Activated CD4-positive, alpha-beta T cell treated with anti-CD3 and anti-CD28 coated beads, Interleukin-2, amount 10 ng/mL, durations not matched to agents 7 days and 5 days (primary cell): ENCODE measurements around the gene OBSCN. TPM values are rescaled to one million over a fixed set of nuclear protein-coding genes. Genes with fewer than 3 reads are reported as not detected.

Source experiments
- CTCF ChIA-PET: fragments of 350-600 bp; sonication (Branson Sonifier 250); formaldehyde crosslinking; loops from one replicate; lab custom pipeline; 2021; ENCODE audit warnings: antibody characterized with exemption; lab: Charles Lee
- POLR2A ChIA-PET: fragments of 350-600 bp; sonication (Branson Sonifier 250); formaldehyde crosslinking; loops from one replicate; lab custom pipeline; 2021; ENCODE audit warnings: antibody characterized with exemption; lab: Charles Lee
- DNase-seq: peaks from one replicate; pipeline ENCODE4 v3.0.0-alpha.2; 2020
- H3K27ac Mint-ChIP-seq: one replicate; pipeline ENCODE4 v1.8.0; 2021; ENCODE audit warnings: mild to moderate bottlenecking, moderate library complexity, mixed read lengths
- H3K27me3 Mint-ChIP-seq: one replicate; pipeline ENCODE4 v1.8.0; 2021; ENCODE audit warnings: mixed read lengths
- H3K36me3 Mint-ChIP-seq: one replicate; pipeline ENCODE4 v1.8.0; 2021; ENCODE audit warnings: low read depth, mixed read lengths
- H3K4me1 Mint-ChIP-seq: one replicate; pipeline ENCODE4 v1.8.0; 2021; ENCODE audit warnings: mixed read lengths
- H3K4me3 Mint-ChIP-seq: one replicate; pipeline ENCODE4 v1.8.0; 2021; ENCODE audit warnings: mild to moderate bottlenecking, moderate library complexity, mixed read lengths
- H3K9me3 Mint-ChIP-seq: one replicate; pipeline ENCODE4 v1.8.0; 2021; ENCODE audit warnings: mixed read lengths
- total RNA-seq, 2 experiments: library from RNA; stranded (reverse); gene quantifications; one replicate each; pipeline ENCODE4 v1.2.3, GENCODE V29; 2021

The OBSCN gene
- total RNA-seq, 2 experiments from 2014 or later: 13.8 to 21.8 TPM

GRCh38 chr1:228174482-228175315, 33.1 kb upstream of the OBSCN start:
- ChIA-PET CTCF (no interaction called here), POLR2A (no interaction called here)
- no peaks in the 10 kb centered on the region for H3K27me3 Mint-ChIP-seq
- H3K4me3 Mint-ChIP-seq: no peak overlapping the region
- H3K27ac Mint-ChIP-seq: no peak overlapping the region
- H3K36me3 Mint-ChIP-seq: peaks cover 1% of the 10 kb centered on the region
- peaks cover 2% of the 10 kb centered on the region for H3K4me1 Mint-ChIP-seq
- no peaks in the 10 kb centered on the region for H3K9me3 Mint-ChIP-seq
- peak; percentile 52 for DNase-seq

GRCh38 chr1:228175316-228176023, 32.4 kb upstream of the OBSCN start:
- no peak overlapping the region for H3K4me3 Mint-ChIP-seq
- no peaks in the 10 kb centered on the region for H3K27me3 Mint-ChIP-seq
- no peak for DNase-seq
- H3K9me3 Mint-ChIP-seq: no peaks in the 10 kb centered on the region
- peaks cover 2% of the 10 kb centered on the region for H3K4me1 Mint-ChIP-seq
- H3K27ac Mint-ChIP-seq: no peak overlapping the region
- H3K36me3 Mint-ChIP-seq: peaks cover 1% of the 10 kb centered on the region
- POLR2A ChIA-PET: no interaction called here
- CTCF ChIA-PET: interaction anchor here (3.3 kb wide), 1 partner anchor 9 kb away, joined by 18 read pairs; the partner anchor contains the start of gene IBA57

DNA sequence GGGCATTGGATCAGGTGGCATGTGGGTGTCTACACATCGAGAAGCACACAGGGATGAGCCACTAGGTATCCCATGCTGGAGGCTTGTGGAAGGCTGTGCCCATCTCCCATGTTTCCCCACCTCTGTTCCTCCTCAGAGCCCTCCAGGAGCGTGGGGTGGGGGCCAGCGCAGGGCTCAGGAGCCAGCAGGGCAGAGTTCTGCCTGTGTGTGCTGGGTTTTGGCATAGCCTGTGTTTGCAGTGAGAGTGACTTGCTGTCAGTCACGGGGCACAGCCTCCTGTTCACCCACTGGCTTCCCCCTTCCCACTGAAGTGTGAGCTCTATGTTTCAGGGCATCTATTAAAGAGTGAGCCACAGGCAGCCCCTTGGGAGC, 31.8 kb upstream of the OBSCN start:
- DNase-seq: no peak
- Mint-ChIP-seq H3K4me1 (peaks cover 2% of the 10 kb centered on the region), H3K27ac (no peak overlapping the region), H3K36me3 (peaks cover 1% of the 10 kb centered on the region), H3K4me3 (no peak overlapping the region), H3K9me3 (no peaks in the 10 kb centered on the region), H3K27me3 (no peaks in the 10 kb centered on the region)
- ChIA-PET POLR2A (no interaction called here), CTCF (interaction anchor here (0.7 to 3.3 kb wide), 4 partner anchors 10 to 46 kb away, joined by 3 to 18 read pairs (median 4); partner anchors contain the start of gene IBA57)

- no peak for DNase-seq
- Mint-ChIP-seq H3K27me3 (no peaks in the 10 kb centered on the region), H3K4me1 (peaks cover 2% of the 10 kb centered on the region), H3K27ac (no peak overlapping the region), H3K9me3 (no peaks in the 10 kb centered on the region), H3K36me3 (peaks cover 1% of the 10 kb centered on the region), H3K4me3 (no peak overlapping the region)
- ChIA-PET POLR2A (no interaction called here), CTCF (interaction anchor here (0.7 to 3.3 kb wide), 4 partner anchors 10 to 46 kb away, joined by 3 to 18 read pairs (median 4); partner anchors contain the start of gene IBA57)
Observed at GRCh38 chr1:228176461-228177182, 31.2 kb upstream of the OBSCN start.

DNA sequence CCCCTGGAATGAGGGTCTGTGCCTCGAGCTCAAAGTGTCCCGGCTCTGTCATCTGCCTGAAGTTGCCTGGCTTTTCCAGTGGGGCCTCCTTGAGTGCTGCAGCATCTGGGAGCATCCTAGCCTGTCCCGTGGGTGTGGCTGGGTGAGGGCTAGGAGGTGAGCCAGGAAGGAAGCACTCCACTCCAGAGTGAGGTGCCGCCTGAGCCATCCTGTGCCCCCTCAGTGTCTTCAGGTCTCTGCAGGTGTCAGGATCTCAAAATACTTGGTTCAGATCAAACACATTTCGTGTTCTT, 30.7 kb upstream of the OBSCN start:
- Mint-ChIP-seq H3K27ac (no peak overlapping the region), H3K27me3 (no peaks in the 10 kb centered on the region)
- POLR2A ChIA-PET: no interaction called here

DNA sequence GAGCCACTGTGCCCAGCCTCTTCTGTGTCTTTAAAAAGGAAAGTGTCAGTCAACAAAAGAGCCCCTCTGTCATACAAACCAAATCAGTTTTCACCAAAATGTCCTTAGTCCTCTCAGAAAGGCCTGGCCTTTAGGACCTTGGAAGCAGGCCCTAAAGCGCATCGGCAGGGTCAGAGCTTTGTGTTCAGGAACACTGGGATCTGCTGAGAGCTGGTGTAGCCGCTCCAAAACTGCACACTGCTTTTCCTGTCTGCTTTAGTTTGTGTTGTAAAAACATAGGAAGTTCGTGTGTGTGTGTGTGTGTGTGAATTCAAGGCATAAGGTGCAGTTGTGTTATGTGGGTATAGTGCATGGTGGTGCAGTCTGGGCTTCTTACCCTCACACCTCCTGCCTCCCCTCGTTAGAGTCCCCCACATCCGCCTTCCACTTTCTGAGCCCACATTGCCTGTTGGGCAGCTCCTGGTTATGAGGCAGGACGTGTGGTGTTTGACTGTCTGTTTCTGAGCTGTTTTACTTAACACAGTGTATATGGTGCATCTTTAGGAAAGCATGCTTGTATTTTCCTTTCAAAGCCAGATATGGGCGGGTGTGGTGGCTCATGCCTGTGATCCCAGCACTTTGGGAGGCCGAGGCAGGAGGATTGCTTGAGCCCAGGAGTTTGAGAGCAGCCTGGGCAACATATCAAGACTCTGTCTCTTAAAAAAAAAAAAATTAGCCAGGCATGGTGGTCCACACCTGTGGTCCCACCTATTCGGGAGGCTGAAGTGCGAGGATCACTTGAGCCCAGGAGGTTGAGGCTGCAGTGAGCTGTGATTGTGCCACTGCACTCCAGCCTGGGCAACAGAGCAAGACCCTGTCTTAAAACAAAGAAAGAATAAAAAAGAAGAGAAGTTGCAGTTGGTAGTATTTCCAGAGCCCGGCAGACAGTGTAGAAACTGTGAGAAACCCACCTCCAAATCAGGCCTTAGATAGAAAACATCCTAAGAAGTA, 29.8 kb upstream of the OBSCN start:
- no peaks in the 10 kb centered on the region for H3K9me3 Mint-ChIP-seq
- peaks cover 2% of the 10 kb centered on the region for H3K4me1 Mint-ChIP-seq
- DNase-seq: no peak
- H3K36me3 Mint-ChIP-seq: peaks cover 1% of the 10 kb centered on the region
- ChIA-PET POLR2A (interaction anchor here (0.5 kb wide), 1 partner anchor 137 kb away, joined by 10 read pairs; no protein-coding TSS in a partner anchor), CTCF (interaction anchor here (0.6 to 3.3 kb wide), 3 partner anchors 9 to 176 kb away, joined by 3 to 18 read pairs (median 3); partner anchors contain the start of gene IBA57)
- no peak overlapping the region for H3K27ac Mint-ChIP-seq
- H3K4me3 Mint-ChIP-seq: no peak overlapping the region
- no peaks in the 10 kb centered on the region for H3K27me3 Mint-ChIP-seq

More for the DNA sequence above, 30.7 kb upstream of the OBSCN start:
- Mint-ChIP-seq H3K4me3 (no peak overlapping the region), H3K9me3 (no peaks in the 10 kb centered on the region), H3K4me1 (peaks cover 2% of the 10 kb centered on the region), H3K36me3 (peaks cover 1% of the 10 kb centered on the region)
- DNase-seq: no peak
- CTCF ChIA-PET: interaction anchor here (1.1 to 3.3 kb wide), 3 partner anchors 11 to 47 kb away, joined by 3 to 18 read pairs (median 4); partner anchors contain the start of gene IBA57

DNA sequence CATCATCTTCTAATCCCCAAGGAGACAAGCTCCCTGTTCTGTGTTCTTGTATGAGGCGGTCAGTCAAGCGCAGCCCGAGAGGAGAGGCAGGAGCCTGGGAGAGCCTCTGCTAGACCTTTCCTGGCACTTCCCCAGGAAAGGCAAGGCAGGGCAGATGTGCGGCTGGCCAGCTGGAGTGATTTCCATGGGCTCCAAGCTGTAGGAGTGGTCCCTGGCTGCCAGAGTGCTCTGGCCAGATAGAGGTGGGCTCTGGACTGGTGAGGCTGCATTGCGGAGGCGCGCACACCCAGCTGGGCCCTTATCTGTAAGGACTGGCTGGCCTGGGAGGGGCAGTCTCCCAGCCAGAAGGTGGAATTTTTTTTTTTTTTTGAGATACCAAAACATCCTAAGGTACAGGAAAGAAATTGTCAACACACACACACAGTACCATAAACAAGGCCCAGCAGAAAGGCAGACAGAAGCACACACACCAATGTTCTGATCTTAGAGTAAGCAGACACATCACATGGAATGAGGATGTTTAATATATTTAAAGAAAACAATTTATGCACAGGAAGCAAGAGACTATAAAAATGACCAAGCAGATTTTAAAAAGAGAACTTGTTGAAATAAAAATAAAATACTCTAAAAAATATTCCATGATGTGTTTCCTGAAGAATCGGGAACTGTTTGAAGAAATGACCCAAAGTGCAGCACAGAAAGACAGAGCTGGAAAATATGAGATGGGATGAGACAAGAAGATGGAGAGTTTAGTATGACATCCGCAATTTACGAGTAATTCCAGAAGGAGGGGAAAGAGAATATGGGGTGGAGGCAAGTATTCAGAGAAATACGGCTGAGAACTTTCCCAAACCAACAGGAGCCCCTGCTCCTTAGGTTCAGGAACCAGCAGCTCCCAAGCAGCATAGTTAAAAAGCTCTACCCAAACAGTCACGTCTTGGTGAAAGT, 28.8 kb upstream of the OBSCN start:
- H3K4me3 Mint-ChIP-seq: no peak overlapping the region
- CTCF ChIA-PET: interaction anchor here (0.6 to 3.3 kb wide), 3 partner anchors 10 to 177 kb away, joined by 3 to 18 read pairs (median 3); partner anchors contain the start of gene IBA57
- POLR2A ChIA-PET: no interaction called here
- H3K27me3 Mint-ChIP-seq: no peaks in the 10 kb centered on the region
- no peak overlapping the region for H3K27ac Mint-ChIP-seq
- H3K9me3 Mint-ChIP-seq: no peaks in the 10 kb centered on the region
- DNase-seq: no peak
- H3K4me1 Mint-ChIP-seq: peaks cover 2% of the 10 kb centered on the region
- peaks cover 1% of the 10 kb centered on the region for H3K36me3 Mint-ChIP-seq

- H3K27me3 Mint-ChIP-seq: no peaks in the 10 kb centered on the region
- ChIA-PET POLR2A (interaction anchor here (0.6 kb wide), 1 partner anchor 25 kb away, joined by 3 read pairs; no protein-coding TSS in a partner anchor), CTCF (interaction anchor here (0.6 to 0.7 kb wide), 2 partner anchors 15 to 335 kb away, joined by 4 to 5 read pairs; no protein-coding TSS in a partner anchor)
- no peak for DNase-seq
- no peaks in the 10 kb centered on the region for H3K9me3 Mint-ChIP-seq
- no peak overlapping the region for H3K27ac Mint-ChIP-seq
- H3K36me3 Mint-ChIP-seq: peaks cover 1% of the 10 kb centered on the region
- H3K4me3 Mint-ChIP-seq: no peak overlapping the region
- H3K4me1 Mint-ChIP-seq: peaks cover 2% of the 10 kb centered on the region
Observed at GRCh38 chr1:228180271-228180958, 27.4 kb upstream of the OBSCN start.

- peak overlapping the region; percentile 13 for H3K27ac Mint-ChIP-seq
- H3K4me1 Mint-ChIP-seq: peaks cover 9% of the 10 kb centered on the region
- no peak overlapping the region for H3K4me3 Mint-ChIP-seq
- H3K9me3 Mint-ChIP-seq: no peaks in the 10 kb centered on the region
- H3K27me3 Mint-ChIP-seq: no peaks in the 10 kb centered on the region
- ChIA-PET CTCF (interaction anchor here (0.6 kb wide), 1 partner anchor 16 kb away, joined by 5 read pairs; no protein-coding TSS in a partner anchor), POLR2A (no interaction called here)
- no peaks in the 10 kb centered on the region for H3K36me3 Mint-ChIP-seq
- no peak for DNase-seq
Observed at GRCh38 chr1:228180959-228181644, 26.7 kb upstream of the OBSCN start.

GRCh38 chr1:228181645-228182034, 26.2 kb upstream of the OBSCN start:
- CTCF ChIA-PET: interaction anchor here (1.5 kb wide), 1 partner anchor 15 kb away, joined by 6 read pairs; no protein-coding TSS in a partner anchor

More at GRCh38 chr1:228181645-228182034, 26.2 kb upstream of the OBSCN start:
- POLR2A ChIA-PET: no interaction called here
- Mint-ChIP-seq H3K27me3 (no peaks in the 10 kb centered on the region), H3K36me3 (no peaks in the 10 kb centered on the region), H3K4me1 (peaks cover 12% of the 10 kb centered on the region), H3K4me3 (no peak overlapping the region), H3K9me3 (no peaks in the 10 kb centered on the region), H3K27ac (peak overlapping the region; percentile 13)
- no peak for DNase-seq
